ENCODE results near the gene AFTPH. TPM values are rescaled to one million over a fixed set of nuclear protein-coding genes. Genes with fewer than 3 reads are reported as not detected.

Gene AFTPH
- total RNA-seq, 1 donor = 38.7 TPM

DNA sequence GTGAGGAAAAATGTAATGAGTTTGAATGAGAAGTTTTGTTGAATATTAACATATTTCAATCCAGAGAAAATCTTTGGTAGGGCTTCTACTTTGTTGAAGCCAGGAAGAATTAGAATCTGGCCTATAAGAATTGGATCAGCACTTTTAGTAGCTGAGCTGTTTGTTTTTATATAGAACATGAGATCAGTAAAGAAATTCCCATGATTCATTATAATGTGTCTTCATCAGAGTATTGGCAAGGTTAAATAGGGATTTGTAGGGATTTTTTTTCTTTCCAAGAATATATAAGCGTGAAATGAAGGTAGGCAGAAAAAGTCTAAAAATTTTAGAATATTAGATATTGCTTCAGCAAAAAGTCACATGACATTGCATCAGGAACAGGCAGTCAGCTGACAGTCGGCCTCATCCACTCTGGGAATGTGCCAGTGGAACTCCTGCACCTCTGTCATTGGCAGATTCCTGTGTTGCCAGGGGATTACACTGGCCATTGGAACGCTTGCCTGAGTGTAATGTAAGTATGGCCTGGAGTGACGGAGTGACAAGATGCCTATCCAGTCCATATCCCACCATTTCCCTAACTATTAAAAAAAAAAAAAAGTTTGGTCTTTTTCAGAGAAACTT is 69.0 kb downstream of the AFTPH start:
- H3K4me2 ChIP-seq (ENCODE audit: insufficient read depth, low read length) = no peak overlapping the region
- no peak overlapping the region for H3K27ac ChIP-seq (ENCODE audit: low read depth, low read length)
- peaks cover 12% of the 10 kb centered on the region for H3K36me3 ChIP-seq (ENCODE audit: insufficient read depth, low read length)
- no peaks in the 10 kb centered on the region for H3K27me3 ChIP-seq (ENCODE audit: insufficient read depth, low read length)
- peaks cover 27% of the 10 kb centered on the region for H3K4me1 ChIP-seq (ENCODE audit: insufficient read depth, low read length)
- no peaks in the 10 kb centered on the region for H4K20me1 ChIP-seq (ENCODE audit: insufficient read depth, low read length)
- H3K79me2 ChIP-seq (ENCODE audit: insufficient read depth, low read length) = no peaks in the 10 kb centered on the region
- H3K9me3 ChIP-seq (ENCODE audit: low read depth, low read length) = no peaks in the 10 kb centered on the region
- no peak for DNase-seq (ENCODE audit: insufficient read length, low spot score, missing footprints)
- no peak overlapping the region for H2AFZ ChIP-seq (ENCODE audit: low read length)
- H3K4me3 ChIP-seq (ENCODE audit: insufficient read depth, low read length) = no peak overlapping the region
- no peak for TF ChIP-seq CTCF (IDR thresholded peaks at IDR 0.05; ENCODE audit: extremely low read depth, low read depth, low read length)

GRCh38 chr2:64594226-64594989 is 70.3 kb downstream of the AFTPH start:
- Histone ChIP-seq H3K79me2 (ENCODE audit: insufficient read depth, low read length) (no peaks in the 10 kb centered on the region), H3K27ac (ENCODE audit: low read depth, low read length) (peak overlapping the region; percentile 55), H3K9me3 (ENCODE audit: low read depth, low read length) (no peaks in the 10 kb centered on the region), H3K27me3 (ENCODE audit: insufficient read depth, low read length) (peaks cover 4% of the 10 kb centered on the region), H3K4me2 (ENCODE audit: insufficient read depth, low read length) (peak overlapping the region; percentile 32), H4K20me1 (ENCODE audit: insufficient read depth, low read length) (no peaks in the 10 kb centered on the region), H3K4me1 (ENCODE audit: insufficient read depth, low read length) (peaks cover 32% of the 10 kb centered on the region), H2AFZ (ENCODE audit: low read length) (no peak overlapping the region), H3K36me3 (ENCODE audit: insufficient read depth, low read length) (peaks cover 12% of the 10 kb centered on the region), H3K4me3 (ENCODE audit: insufficient read depth, low read length) (no peak overlapping the region)
- peak; percentile 76 for DNase-seq (ENCODE audit: insufficient read length, low spot score, missing footprints)
- no peak for TF ChIP-seq CTCF (IDR thresholded peaks at IDR 0.05; ENCODE audit: extremely low read depth, low read depth, low read length)

- DNase-seq (ENCODE audit: insufficient read length, low spot score, missing footprints) = no peak
- peak; percentile 49 for TF ChIP-seq CTCF (IDR thresholded peaks at IDR 0.05; ENCODE audit: extremely low read depth, low read depth, low read length)
- H3K27me3 ChIP-seq (ENCODE audit: insufficient read depth, low read length) = peaks cover 4% of the 10 kb centered on the region
Observed at GRCh38 chr2:64595397-64596176, 71.5 kb downstream of the AFTPH start.

GRCh38 chr2:64598226-64598625 is 74.1 kb downstream of the AFTPH start:
- Histone ChIP-seq H3K4me2 (ENCODE audit: insufficient read depth, low read length) (no peak overlapping the region), H4K20me1 (ENCODE audit: insufficient read depth, low read length) (no peaks in the 10 kb centered on the region), H2AFZ (ENCODE audit: low read length) (no peak overlapping the region), H3K9me3 (ENCODE audit: low read depth, low read length) (no peaks in the 10 kb centered on the region), H3K27ac (ENCODE audit: low read depth, low read length) (no peak overlapping the region), H3K79me2 (ENCODE audit: insufficient read depth, low read length) (no peaks in the 10 kb centered on the region), H3K4me3 (ENCODE audit: insufficient read depth, low read length) (no peak overlapping the region), H3K27me3 (ENCODE audit: insufficient read depth, low read length) (peaks cover 4% of the 10 kb centered on the region), H3K36me3 (ENCODE audit: insufficient read depth, low read length) (no peaks in the 10 kb centered on the region), H3K4me1 (ENCODE audit: insufficient read depth, low read length) (peaks cover 34% of the 10 kb centered on the region)
- no peak for DNase-seq (ENCODE audit: insufficient read length, low spot score, missing footprints)
- TF ChIP-seq CTCF (IDR thresholded peaks at IDR 0.05; ENCODE audit: extremely low read depth, low read depth, low read length) = no peak

More at GRCh38 chr2:64595397-64596176, 71.5 kb downstream of the AFTPH start:
- H3K27ac ChIP-seq (ENCODE audit: low read depth, low read length) = no peak overlapping the region
- H3K79me2 ChIP-seq (ENCODE audit: insufficient read depth, low read length) = no peaks in the 10 kb centered on the region
- H2AFZ ChIP-seq (ENCODE audit: low read length) = no peak overlapping the region
- peaks cover 34% of the 10 kb centered on the region for H3K4me1 ChIP-seq (ENCODE audit: insufficient read depth, low read length)
- H3K36me3 ChIP-seq (ENCODE audit: insufficient read depth, low read length) = peaks cover 12% of the 10 kb centered on the region
- H3K9me3 ChIP-seq (ENCODE audit: low read depth, low read length) = no peaks in the 10 kb centered on the region
- no peaks in the 10 kb centered on the region for H4K20me1 ChIP-seq (ENCODE audit: insufficient read depth, low read length)
- no peak overlapping the region for H3K4me3 ChIP-seq (ENCODE audit: insufficient read depth, low read length)
- peak overlapping the region; percentile 11 for H3K4me2 ChIP-seq (ENCODE audit: insufficient read depth, low read length)
